Esophagus squamous epithelium (tissue), 4 donors: ENCODE measurements around the gene SLC35E2B.
"Not testable (repeated sequence)": the region's sequence is repeated elsewhere in the genome, so short reads cannot be mapped to it uniquely, and the experiment has no call there.

Experiments
- POLR2A ChIP-seq, 4 donors: fragments of 450-650 bp; IDR thresholded peaks; one replicate each; pipeline ENCODE4 v1.6.1; 2017; ENCODE audit warnings: antibody characterized with exemption in 4 of 4, mild to moderate bottlenecking in 4 of 4, moderate library complexity in 3 of 4
- TF ChIP-seq, protein P1 (sequence below), 6 experiments: fragments of 450-650 bp in 4 of 6; fragments of 200-600 bp in 2 of 6; sonication (generic) in 2 of 6; IDR thresholded peaks; one replicate each; pipeline ENCODE4 v1.5.1; 2016 to 2019; ENCODE audit warnings: antibody characterized with exemption in 6 of 6, mild to moderate bottlenecking in 4 of 6, moderate library complexity in 4 of 6

GRCh38 chr1:1638528-1638927 lies 54.1 kb downstream of the SLC35E2B start:
- TF ChIP-seq, protein P1, sequence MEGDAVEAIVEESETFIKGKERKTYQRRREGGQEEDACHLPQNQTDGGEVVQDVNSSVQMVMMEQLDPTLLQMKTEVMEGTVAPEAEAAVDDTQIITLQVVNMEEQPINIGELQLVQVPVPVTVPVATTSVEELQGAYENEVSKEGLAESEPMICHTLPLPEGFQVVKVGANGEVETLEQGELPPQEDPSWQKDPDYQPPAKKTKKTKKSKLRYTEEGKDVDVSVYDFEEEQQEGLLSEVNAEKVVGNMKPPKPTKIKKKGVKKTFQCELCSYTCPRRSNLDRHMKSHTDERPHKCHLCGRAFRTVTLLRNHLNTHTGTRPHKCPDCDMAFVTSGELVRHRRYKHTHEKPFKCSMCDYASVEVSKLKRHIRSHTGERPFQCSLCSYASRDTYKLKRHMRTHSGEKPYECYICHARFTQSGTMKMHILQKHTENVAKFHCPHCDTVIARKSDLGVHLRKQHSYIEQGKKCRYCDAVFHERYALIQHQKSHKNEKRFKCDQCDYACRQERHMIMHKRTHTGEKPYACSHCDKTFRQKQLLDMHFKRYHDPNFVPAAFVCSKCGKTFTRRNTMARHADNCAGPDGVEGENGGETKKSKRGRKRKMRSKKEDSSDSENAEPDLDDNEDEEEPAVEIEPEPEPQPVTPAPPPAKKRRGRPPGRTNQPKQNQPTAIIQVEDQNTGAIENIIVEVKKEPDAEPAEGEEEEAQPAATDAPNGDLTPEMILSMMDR (IDR thresholded peaks at IDR 0.05), result not testable (repeated sequence)
- not testable (repeated sequence) for TF ChIP-seq POLR2A (IDR thresholded peaks at IDR 0.05)
